Measurements from ENCODE around the gene RAMP1.

GRCh38 chr2:237827421-237827987 lies 31.9 kb upstream of the RAMP1 start:
- TF ChIP-seq MAX (IDR thresholded peaks at IDR 0.05; ENCODE audit: low read depth, low read length) (no peak), CTCF (IDR thresholded peaks at IDR 0.05; ENCODE audit: low read depth, low read length) (no peak), POLR2A (IDR thresholded peaks at IDR 0.05; ENCODE audit: extremely low read depth, insufficient read length) (no peak), MYC (IDR thresholded peaks at IDR 0.05; ENCODE audit: low read depth, low read length) (no peak)

Measured in NB4 (cell line).